ENCODE measurements around the gene EXOC4.
"Not testable (repeated sequence)": the region's sequence is repeated elsewhere in the genome, so short reads cannot be mapped to it uniquely, and the experiment has no call there.

The EXOC4 gene

DNA sequence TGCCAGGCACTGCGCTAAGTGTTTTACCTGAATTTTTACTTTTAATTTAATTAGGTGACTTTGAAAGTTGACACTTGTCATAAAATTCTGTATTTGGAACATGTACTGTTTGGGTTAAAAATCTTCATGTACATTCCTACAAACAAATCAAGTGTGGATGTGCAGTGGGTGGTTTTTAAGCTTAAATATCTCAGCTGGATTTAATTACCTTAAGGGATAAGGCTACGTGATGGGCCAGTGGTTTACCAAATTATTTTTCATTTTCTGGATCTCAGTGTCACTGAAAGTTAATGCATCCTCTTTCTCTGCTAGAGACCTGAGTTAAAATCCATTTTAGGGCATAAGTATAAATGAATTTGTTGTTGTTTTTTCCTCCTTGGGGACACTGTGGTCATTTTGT lies 51.1 kb downstream of the EXOC4 start:
- H3K4me3 ChIP-seq (ENCODE audit: low read length in 2 of 2): no peak overlapping the region
- peaks cover 20 to 30% of the 10 kb centered on the region in 2 donors for H3K36me3 ChIP-seq (ENCODE audit: control insufficient read depth in 2 of 2, insufficient read depth in 2 of 2, low read length in 2 of 2)
- H3K4me1 ChIP-seq (ENCODE audit: control insufficient read depth in 2 of 2, insufficient read depth in 2 of 2, low read length in 2 of 2): no peaks in the 10 kb centered on the region
- H3K27me3 ChIP-seq (ENCODE audit: control insufficient read depth in 2 of 2, insufficient read depth in 2 of 2, low read length in 2 of 2): no peaks in the 10 kb centered on the region
- no peak overlapping the region for H3K9ac ChIP-seq (ENCODE audit: low read depth in 1 of 2, low read length in 2 of 2)
- no peak overlapping the region for H3K27ac ChIP-seq (ENCODE audit: low read depth in 2 of 2, low read length in 2 of 2)
- H3K9me3 ChIP-seq (ENCODE audit: control insufficient read depth in 2 of 2, low read length in 2 of 2): no peaks in the 10 kb centered on the region

DNA sequence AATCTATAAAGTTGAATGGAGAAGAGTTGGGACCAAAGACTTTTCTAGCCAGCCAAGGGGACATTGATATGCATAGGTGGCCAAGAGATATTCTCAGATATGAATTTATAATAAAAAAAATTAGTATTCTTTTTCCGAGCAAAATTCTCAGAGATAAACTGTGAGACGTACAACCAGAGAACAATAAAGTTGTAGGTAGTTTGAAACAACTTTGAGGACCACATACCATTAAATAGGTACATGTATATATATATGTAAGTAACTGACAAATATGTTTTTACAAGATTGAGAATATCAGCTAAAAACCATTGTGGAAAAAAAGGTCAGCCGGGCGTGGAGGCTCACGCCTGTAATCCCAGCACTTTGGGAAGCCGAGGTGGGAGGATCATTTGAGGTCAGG lies 56.5 kb downstream of the EXOC4 start:
- Histone ChIP-seq H3K9ac (ENCODE audit: low read depth in 1 of 2, low read length in 2 of 2) (no peak overlapping the region), H3K4me3 (ENCODE audit: low read length in 2 of 2) (no peak overlapping the region), H3K36me3 (ENCODE audit: control insufficient read depth in 2 of 2, insufficient read depth in 2 of 2, low read length in 2 of 2) (peaks cover 22 to 31% of the 10 kb centered on the region in 2 donors), H3K27ac (ENCODE audit: low read depth in 2 of 2, low read length in 2 of 2) (no peak overlapping the region), H3K9me3 (ENCODE audit: control insufficient read depth in 2 of 2, low read length in 2 of 2) (no peaks in the 10 kb centered on the region), H3K27me3 (ENCODE audit: control insufficient read depth in 2 of 2, insufficient read depth in 2 of 2, low read length in 2 of 2) (no peaks in the 10 kb centered on the region), H3K4me1 (ENCODE audit: control insufficient read depth in 2 of 2, insufficient read depth in 2 of 2, low read length in 2 of 2) (no peaks in the 10 kb centered on the region)

DNA sequence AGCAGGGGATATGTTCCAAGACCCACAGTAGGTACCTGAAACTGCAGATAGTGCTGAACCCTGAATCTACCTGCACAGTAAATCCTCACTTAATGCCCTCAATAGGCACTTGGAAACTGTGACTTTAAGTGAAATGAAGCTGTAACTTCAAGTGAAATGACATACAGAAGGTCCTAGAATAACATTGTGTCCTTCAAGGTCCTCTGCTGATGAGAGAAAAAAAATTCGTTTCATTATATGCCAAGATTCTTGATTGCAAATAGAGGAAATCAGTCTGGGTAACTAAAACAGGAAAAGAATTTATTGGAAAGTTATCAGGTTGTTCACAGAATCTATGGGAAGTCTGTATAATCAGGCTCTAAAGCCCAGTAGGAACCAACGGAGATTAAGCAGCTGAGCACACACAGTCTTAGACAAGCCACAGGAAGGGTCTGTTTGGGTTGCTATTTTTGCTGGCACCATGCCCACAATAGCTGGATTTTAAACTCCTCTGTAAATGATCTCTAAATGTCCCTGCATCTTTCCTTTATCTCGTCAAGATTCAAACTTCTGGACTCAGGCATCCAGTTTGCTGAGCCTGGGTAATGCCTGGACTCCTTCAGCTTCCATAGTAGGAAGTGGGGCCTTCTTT lies 57.5 kb downstream of the EXOC4 start:
- Histone ChIP-seq H3K27me3 (ENCODE audit: control insufficient read depth in 2 of 2, insufficient read depth in 2 of 2, low read length in 2 of 2) (no peaks in the 10 kb centered on the region), H3K4me1 (ENCODE audit: control insufficient read depth in 2 of 2, insufficient read depth in 2 of 2, low read length in 2 of 2) (no peaks in the 10 kb centered on the region), H3K9me3 (ENCODE audit: control insufficient read depth in 2 of 2, low read length in 2 of 2) (no peaks in the 10 kb centered on the region), H3K36me3 (ENCODE audit: control insufficient read depth in 2 of 2, insufficient read depth in 2 of 2, low read length in 2 of 2) (peaks cover 22 to 31% of the 10 kb centered on the region in 2 donors), H3K9ac (ENCODE audit: low read depth in 1 of 2, low read length in 2 of 2) (no peak overlapping the region), H3K27ac (ENCODE audit: low read depth in 2 of 2, low read length in 2 of 2) (no peak overlapping the region), H3K4me3 (ENCODE audit: low read length in 2 of 2) (no peak overlapping the region)

DNA sequence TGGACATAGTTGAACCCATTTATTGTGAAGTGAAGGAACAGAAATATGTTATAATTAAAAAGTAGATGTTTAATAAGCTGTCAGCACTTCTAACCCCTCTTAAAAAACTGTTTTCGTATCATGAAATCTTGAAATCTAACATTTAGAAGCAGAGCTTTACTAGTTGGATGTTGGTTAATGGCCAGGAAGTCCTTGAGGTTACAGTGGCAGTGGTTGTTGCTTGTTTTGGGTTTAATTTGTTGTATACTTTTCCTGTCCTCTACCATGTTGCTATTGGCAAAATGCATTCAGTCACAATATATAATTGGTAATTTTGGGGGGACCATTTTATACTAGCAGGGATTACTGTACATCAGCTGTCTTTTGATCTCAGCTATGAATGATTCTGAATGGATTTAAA lies 60.7 kb downstream of the EXOC4 start:
- H3K9me3 ChIP-seq (ENCODE audit: control insufficient read depth in 2 of 2, low read length in 2 of 2): no peaks in the 10 kb centered on the region
- H3K36me3 ChIP-seq (ENCODE audit: control insufficient read depth in 2 of 2, insufficient read depth in 2 of 2, low read length in 2 of 2): peaks cover 2 to 7% of the 10 kb centered on the region in 2 donors
- no peak overlapping the region for H3K4me3 ChIP-seq (ENCODE audit: low read length in 2 of 2)
- H3K4me1 ChIP-seq (ENCODE audit: control insufficient read depth in 2 of 2, insufficient read depth in 2 of 2, low read length in 2 of 2): no peaks in the 10 kb centered on the region
- H3K27me3 ChIP-seq (ENCODE audit: control insufficient read depth in 2 of 2, insufficient read depth in 2 of 2, low read length in 2 of 2): no peaks in the 10 kb centered on the region
- no peak overlapping the region for H3K9ac ChIP-seq (ENCODE audit: low read depth in 1 of 2, low read length in 2 of 2)
- H3K27ac ChIP-seq (ENCODE audit: low read depth in 2 of 2, low read length in 2 of 2): no peak overlapping the region

DNA sequence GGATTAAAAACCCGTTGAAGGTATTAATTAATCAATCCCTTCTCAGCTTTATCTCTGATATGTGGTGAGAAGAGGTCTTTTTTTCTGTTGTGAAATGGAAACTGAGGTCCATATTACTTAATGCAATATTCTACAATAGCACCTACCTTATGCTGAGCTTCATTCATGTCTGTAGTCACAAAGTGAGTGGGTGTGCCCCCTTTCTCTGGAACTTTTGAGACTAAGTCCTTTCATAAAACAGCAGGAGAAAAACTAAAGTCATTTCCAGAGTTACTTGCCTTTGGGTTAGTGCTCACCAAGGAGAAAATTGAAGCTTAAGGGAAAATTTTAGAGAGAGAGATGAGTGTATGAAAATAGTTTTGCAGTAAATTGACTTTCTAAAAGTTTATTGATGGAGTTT lies 61.2 kb downstream of the EXOC4 start:
- no peaks in the 10 kb centered on the region for H3K27me3 ChIP-seq (ENCODE audit: control insufficient read depth in 2 of 2, insufficient read depth in 2 of 2, low read length in 2 of 2)
- H3K36me3 ChIP-seq (ENCODE audit: control insufficient read depth in 2 of 2, insufficient read depth in 2 of 2, low read length in 2 of 2): peaks cover 2 to 3% of the 10 kb centered on the region in 2 donors
- no peaks in the 10 kb centered on the region for H3K9me3 ChIP-seq (ENCODE audit: control insufficient read depth in 2 of 2, low read length in 2 of 2)
- H3K4me3 ChIP-seq (ENCODE audit: low read length in 2 of 2): no peak overlapping the region
- H3K27ac ChIP-seq (ENCODE audit: low read depth in 2 of 2, low read length in 2 of 2): no peak overlapping the region
- no peaks in the 10 kb centered on the region for H3K4me1 ChIP-seq (ENCODE audit: control insufficient read depth in 2 of 2, insufficient read depth in 2 of 2, low read length in 2 of 2)
- no peak overlapping the region for H3K9ac ChIP-seq (ENCODE audit: low read depth in 1 of 2, low read length in 2 of 2)

DNA sequence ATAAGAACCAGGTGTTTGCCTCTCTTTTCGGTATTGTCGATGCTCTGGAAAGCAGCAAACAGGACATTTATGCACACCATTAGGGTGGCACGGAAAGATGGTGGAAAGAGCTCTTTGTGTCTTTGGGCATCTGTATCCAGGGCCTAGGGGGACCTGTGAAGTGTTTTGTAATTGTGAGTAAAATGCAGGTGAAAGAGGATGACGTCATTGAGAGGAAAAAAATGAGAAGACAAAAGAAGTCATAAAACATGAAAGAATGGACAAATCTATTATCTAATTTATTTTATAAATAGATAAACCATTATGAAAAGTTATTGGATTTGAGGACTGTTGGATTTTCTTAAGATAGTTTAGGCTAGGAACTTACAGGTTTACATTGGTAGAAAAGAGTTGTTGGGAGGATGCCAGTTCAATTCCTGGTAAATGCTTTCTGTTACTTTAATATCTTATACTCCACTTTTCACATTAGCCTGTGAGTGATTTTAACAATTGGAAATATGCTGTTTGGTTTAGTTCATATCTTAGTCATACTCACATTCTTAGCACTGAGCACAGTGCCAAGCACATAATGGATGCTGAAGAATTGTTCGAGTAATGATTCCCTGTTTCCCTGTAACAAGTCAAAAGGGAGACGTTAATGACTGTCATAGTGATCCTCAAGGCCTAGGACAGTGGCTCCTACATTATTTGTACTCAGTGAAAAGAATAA lies 62.6 kb downstream of the EXOC4 start:
- Histone ChIP-seq H3K27ac (ENCODE audit: low read depth in 2 of 2, low read length in 2 of 2) (no peak overlapping the region), H3K36me3 (ENCODE audit: control insufficient read depth in 2 of 2, insufficient read depth in 2 of 2, low read length in 2 of 2) (peaks cover under 1 to 7% of the 10 kb centered on the region in 2 donors), H3K9me3 (ENCODE audit: control insufficient read depth in 2 of 2, low read length in 2 of 2) (no peaks in the 10 kb centered on the region), H3K4me1 (ENCODE audit: control insufficient read depth in 2 of 2, insufficient read depth in 2 of 2, low read length in 2 of 2) (no peaks in the 10 kb centered on the region), H3K27me3 (ENCODE audit: control insufficient read depth in 2 of 2, insufficient read depth in 2 of 2, low read length in 2 of 2) (no peaks in the 10 kb centered on the region), H3K9ac (ENCODE audit: low read depth in 1 of 2, low read length in 2 of 2) (no peak overlapping the region), H3K4me3 (ENCODE audit: low read length in 2 of 2) (no peak overlapping the region)

DNA sequence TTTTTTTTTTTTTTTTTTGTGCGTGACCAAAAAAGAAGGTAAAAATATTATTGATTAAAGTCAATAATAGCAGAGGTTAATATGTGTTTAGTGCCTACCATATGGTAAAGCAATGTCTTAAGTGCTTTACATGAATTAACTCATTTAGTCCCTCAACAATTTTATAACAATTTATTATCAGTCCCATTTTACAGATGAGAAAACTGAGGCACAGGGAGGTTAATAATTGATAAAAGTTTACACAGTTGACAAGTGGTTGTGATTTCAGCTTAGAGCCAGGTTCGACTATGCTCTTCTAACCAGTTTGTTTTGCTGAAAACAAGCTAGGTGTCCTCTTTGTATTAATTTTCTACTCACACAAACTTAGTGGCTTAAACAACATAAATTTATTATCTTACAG lies 67.0 kb downstream of the EXOC4 start:
- peaks cover 0 to 9% of the 10 kb centered on the region in 2 donors for H3K36me3 ChIP-seq (ENCODE audit: control insufficient read depth in 2 of 2, insufficient read depth in 2 of 2, low read length in 2 of 2)
- no peak overlapping the region for H3K4me3 ChIP-seq (ENCODE audit: low read length in 2 of 2)
- no peak overlapping the region for H3K27ac ChIP-seq (ENCODE audit: low read depth in 2 of 2, low read length in 2 of 2)
- no peaks in the 10 kb centered on the region for H3K4me1 ChIP-seq (ENCODE audit: control insufficient read depth in 2 of 2, insufficient read depth in 2 of 2, low read length in 2 of 2)
- H3K9ac ChIP-seq (ENCODE audit: low read depth in 1 of 2, low read length in 2 of 2): no peak overlapping the region
- H3K27me3 ChIP-seq (ENCODE audit: control insufficient read depth in 2 of 2, insufficient read depth in 2 of 2, low read length in 2 of 2): no peaks in the 10 kb centered on the region
- no peaks in the 10 kb centered on the region for H3K9me3 ChIP-seq (ENCODE audit: control insufficient read depth in 2 of 2, low read length in 2 of 2)

DNA sequence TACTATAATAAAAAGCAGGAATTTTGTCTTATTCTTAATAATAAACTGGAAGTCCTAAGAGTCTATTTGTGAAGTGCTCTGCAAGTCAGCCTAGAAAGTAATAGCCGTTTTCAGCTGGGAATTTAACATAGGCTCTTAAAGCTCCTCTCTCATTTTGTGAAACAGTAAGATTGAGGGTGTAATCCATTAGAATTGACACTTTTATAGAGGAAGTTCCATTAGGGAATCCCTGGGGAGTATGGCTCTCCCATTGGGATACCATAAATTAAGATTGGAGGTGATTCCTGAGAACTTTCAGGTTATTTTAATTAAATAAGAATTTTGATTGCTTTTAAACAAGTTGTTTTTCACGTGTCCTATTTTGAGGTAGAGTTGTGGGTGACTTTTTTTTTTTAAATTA lies 68.0 kb downstream of the EXOC4 start:
- peaks cover 0 to 11% of the 10 kb centered on the region in 2 donors for H3K36me3 ChIP-seq (ENCODE audit: control insufficient read depth in 2 of 2, insufficient read depth in 2 of 2, low read length in 2 of 2)

DNA sequence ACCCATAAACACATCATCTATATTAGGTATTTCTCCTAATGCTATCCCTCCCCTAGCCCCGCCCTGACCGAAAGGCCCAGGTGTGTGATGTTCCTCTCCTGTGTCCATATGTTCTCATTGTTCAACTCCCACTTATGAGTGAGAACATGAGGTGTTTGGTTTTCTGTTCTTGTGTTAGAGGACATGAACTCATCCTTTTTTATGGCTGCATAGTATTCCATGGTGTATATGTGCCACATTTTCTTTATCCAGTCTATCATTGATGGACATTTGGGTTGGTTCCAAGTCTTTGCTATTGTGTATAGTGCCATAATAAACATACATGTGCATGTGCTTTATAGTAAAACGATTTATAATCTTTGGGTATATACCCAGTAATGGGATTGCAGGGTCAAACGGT lies 68.5 kb downstream of the EXOC4 start:
- not testable (repeated sequence) for H3K4me1 ChIP-seq (ENCODE audit: control insufficient read depth in 2 of 2, insufficient read depth in 2 of 2, low read length in 2 of 2); H3K9ac ChIP-seq (ENCODE audit: low read depth in 1 of 2, low read length in 2 of 2); H3K9me3 ChIP-seq (ENCODE audit: control insufficient read depth in 2 of 2, low read length in 2 of 2); H3K4me3 ChIP-seq (ENCODE audit: low read length in 2 of 2); H3K27me3 ChIP-seq (ENCODE audit: control insufficient read depth in 2 of 2, insufficient read depth in 2 of 2, low read length in 2 of 2); H3K27ac ChIP-seq (ENCODE audit: low read depth in 2 of 2, low read length in 2 of 2)
- peaks cover 0 to 12% of the 10 kb centered on the region in 2 donors for H3K36me3 ChIP-seq (ENCODE audit: control insufficient read depth in 2 of 2, insufficient read depth in 2 of 2, low read length in 2 of 2)

More for the DNA sequence above, 68.0 kb downstream of the EXOC4 start:
- Histone ChIP-seq H3K9me3 (ENCODE audit: control insufficient read depth in 2 of 2, low read length in 2 of 2) (no peaks in the 10 kb centered on the region), H3K4me1 (ENCODE audit: control insufficient read depth in 2 of 2, insufficient read depth in 2 of 2, low read length in 2 of 2) (no peaks in the 10 kb centered on the region), H3K27ac (ENCODE audit: low read depth in 2 of 2, low read length in 2 of 2) (no peak overlapping the region), H3K27me3 (ENCODE audit: control insufficient read depth in 2 of 2, insufficient read depth in 2 of 2, low read length in 2 of 2) (no peaks in the 10 kb centered on the region), H3K9ac (ENCODE audit: low read depth in 1 of 2, low read length in 2 of 2) (no peak overlapping the region), H3K4me3 (ENCODE audit: low read length in 2 of 2) (no peak overlapping the region)

DNA sequence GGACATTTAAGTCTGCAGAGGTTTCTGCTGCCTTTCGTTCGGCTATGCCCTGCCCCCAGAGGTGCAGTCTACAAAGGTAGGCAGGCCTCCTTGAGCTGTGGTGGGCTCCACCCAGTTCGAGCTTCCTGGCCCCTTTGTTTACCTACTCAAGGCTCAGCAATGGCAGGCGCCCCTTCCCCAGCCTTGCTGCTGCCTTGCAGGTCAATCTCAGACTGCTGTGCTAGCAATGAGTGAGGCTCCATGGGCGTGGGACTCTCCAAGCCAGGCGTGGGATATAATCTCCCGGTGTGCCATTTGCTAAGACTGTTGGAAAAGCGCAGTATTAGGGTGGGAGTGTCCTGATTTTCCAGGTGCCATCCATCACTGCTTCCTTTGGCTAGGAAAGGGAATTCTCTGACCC lies 73.9 kb downstream of the EXOC4 start:
- H3K4me1 ChIP-seq (ENCODE audit: control insufficient read depth in 2 of 2, insufficient read depth in 2 of 2, low read length in 2 of 2); H3K9ac ChIP-seq (ENCODE audit: low read depth in 1 of 2, low read length in 2 of 2); H3K27me3 ChIP-seq (ENCODE audit: control insufficient read depth in 2 of 2, insufficient read depth in 2 of 2, low read length in 2 of 2); H3K27ac ChIP-seq (ENCODE audit: low read depth in 2 of 2, low read length in 2 of 2); H3K9me3 ChIP-seq (ENCODE audit: control insufficient read depth in 2 of 2, low read length in 2 of 2); H3K4me3 ChIP-seq (ENCODE audit: low read length in 2 of 2): not testable (repeated sequence)
- H3K36me3 ChIP-seq (ENCODE audit: control insufficient read depth in 2 of 2, insufficient read depth in 2 of 2, low read length in 2 of 2): peaks cover 0 to 13% of the 10 kb centered on the region in 2 donors
